HG03442 (cell line): Measurements from ENCODE around the gene NCOA1.

Experiments
- ATAC-seq: cut with Tn5 transposase; IDR thresholded peaks from one replicate; pipeline ENCODE4 v1.9.1; 2021; ENCODE audit warnings: mild to moderate bottlenecking, moderate library complexity; ENCODE audit not compliant: unreplicated experiment

NCOA1 gene

GRCh38 chr2:24621779-24622538, 130.9 kb downstream of the NCOA1 start:
- no peak for ATAC-seq

- ATAC-seq, result no peak
Observed at GRCh38 chr2:24623535-24623934, 132.5 kb downstream of the NCOA1 start.

GRCh38 chr2:24625728-24626127, 134.7 kb downstream of the NCOA1 start:
- ATAC-seq, result no peak

GRCh38 chr2:24626131-24626530, 135.1 kb downstream of the NCOA1 start:
- ATAC-seq, result no peak

GRCh38 chr2:24628746-24629145, 137.7 kb downstream of the NCOA1 start:
- no peak for ATAC-seq

GRCh38 chr2:24632172-24632571, 141.1 kb downstream of the NCOA1 start:
- ATAC-seq, result no peak

- no peak for ATAC-seq
Observed at GRCh38 chr2:24635181-24635580, 144.1 kb downstream of the NCOA1 start.

- no peak for ATAC-seq
Observed at GRCh38 chr2:24638568-24638967, 147.5 kb downstream of the NCOA1 start.

- no peak for ATAC-seq
Observed at GRCh38 chr2:24642351-24642750, 151.3 kb downstream of the NCOA1 start.

- no peak for ATAC-seq
Observed at GRCh38 chr2:24643051-24643450, 152.0 kb downstream of the NCOA1 start.

GRCh38 chr2:24644032-24644431, 153.0 kb downstream of the NCOA1 start:
- no peak for ATAC-seq

GRCh38 chr2:24650997-24651642, 160.1 kb downstream of the NCOA1 start:
- no peak for ATAC-seq

GRCh38 chr2:24651643-24652003, 160.6 kb downstream of the NCOA1 start:
- no peak for ATAC-seq

- no peak for ATAC-seq
Observed at GRCh38 chr2:24652265-24653182, 161.5 kb downstream of the NCOA1 start.

- ATAC-seq, result no peak
Observed at GRCh38 chr2:24657818-24658217, 166.8 kb downstream of the NCOA1 start.

- ATAC-seq, result no peak
Observed at GRCh38 chr2:24658531-24659202, 167.6 kb downstream of the NCOA1 start.

- no peak for ATAC-seq
Observed at GRCh38 chr2:24659862-24660261, 168.8 kb downstream of the NCOA1 start.

GRCh38 chr2:24667542-24667941, 176.5 kb downstream of the NCOA1 start:
- ATAC-seq, result no peak

GRCh38 chr2:24671230-24671629, 180.2 kb downstream of the NCOA1 start:
- no peak for ATAC-seq

- ATAC-seq, result no peak
Observed at GRCh38 chr2:24672589-24672988, 181.5 kb downstream of the NCOA1 start.

- ATAC-seq, result no peak
Observed at GRCh38 chr2:24675338-24675737, 184.3 kb downstream of the NCOA1 start.
